Smooth muscle cell (in vitro differentiated cells): ENCODE data around the gene SDR39U1. TPM values are rescaled to one million over a fixed set of nuclear protein-coding genes. Genes with fewer than 3 reads are reported as not detected.

ENCODE experiments used
- DNase-seq: peaks from one replicate; lab custom pipeline; 2025; ENCODE audit not compliant: unreplicated experiment; lab: John Stamatoyannopoulos, UW
- H2AFZ ChIP-seq: fragments of 200-600 bp; sonication (generic); 2 replicates; pipeline ENCODE4 v1.6.0; 2016; ENCODE audit warnings: antibody characterized with exemption, low read depth, mild to moderate bottlenecking
- H3F3A ChIP-seq: fragments of 200-600 bp; sonication (generic); 2 replicates; pipeline ENCODE4 v1.6.0; 2017; ENCODE audit warnings: antibody characterized with exemption, low read depth
- H3K27ac ChIP-seq: fragments of 200-600 bp; sonication (generic); 2 replicates; pipeline ENCODE4 v1.5.1; 2016; ENCODE audit warnings: low read depth, mild to moderate bottlenecking
- H3K27me3 ChIP-seq: fragments of 200-600 bp; sonication (generic); 2 replicates; pipeline ENCODE4 v1.6.1; 2016; ENCODE audit warnings: low read depth, mild to moderate bottlenecking
- H3K36me3 ChIP-seq: fragments of 200-600 bp; sonication (generic); 2 replicates; pipeline ENCODE4 v1.5.1; 2016; ENCODE audit warnings: low read depth
- H3K4me1 ChIP-seq: fragments of 200-600 bp; sonication (generic); 2 replicates; pipeline ENCODE4 v1.5.1; 2016; ENCODE audit warnings: low read depth
- H3K4me2 ChIP-seq: fragments of 200-600 bp; sonication (generic); 2 replicates; pipeline ENCODE4 v1.6.0; 2016; ENCODE audit warnings: mild to moderate bottlenecking
- H3K4me3 ChIP-seq: fragments of 200-600 bp; sonication (generic); 2 replicates; pipeline ENCODE4 v1.5.1; 2016; ENCODE audit warnings: mild to moderate bottlenecking
- H3K79me2 ChIP-seq: fragments of 200-600 bp; sonication (generic); 2 replicates; pipeline ENCODE4 v1.6.0; 2016; ENCODE audit warnings: low read depth, mild to moderate bottlenecking
- H3K9ac ChIP-seq: fragments of 200-600 bp; sonication (generic); 2 replicates; pipeline ENCODE4 v1.6.0; 2016; ENCODE audit warnings: low read depth
- H3K9me3 ChIP-seq: fragments of 200-600 bp; sonication (generic); replicated peaks from 2 replicates; pipeline ENCODE4 v1.5.1; 2016; ENCODE audit warnings: low read depth
- H4K20me1 ChIP-seq: fragments of 200-600 bp; sonication (generic); 2 replicates; pipeline ENCODE4 v1.6.0; 2016; ENCODE audit warnings: low read depth
- WGBS: methylation state at CpG from one replicate; pipeline ENCODE4 v1.1.7; 2016; ENCODE audit warnings: low lambda C conversion rate; 5-methylcytosine and 5-hydroxymethylcytosine counted together
- polyA plus RNA-seq: library from polyadenylated mRNA; unstranded; fragments of >200 nt; fragmentation: Nextera tagmentation; extraction: Ambion mirVana; gene quantifications from 2 replicates; pipeline ENCODE4 v1.2.1, GENCODE V29; 2016
- total RNA-seq: library from RNA; depleted of rRNA; stranded (reverse); fragments of >200 nt; gene quantifications from 2 replicates; pipeline ENCODE4 v1.2.3, GENCODE V29; 2014
- TF ChIP-seq, protein P1 (sequence below): fragments of 200-600 bp; sonication (generic); IDR thresholded peaks from 2 replicates; pipeline ENCODE4 v1.5.1; 2017; ENCODE audit warnings: borderline replicate concordance, mild to moderate bottlenecking, antibody characterized with exemption; ENCODE audit not compliant: insufficient read depth, poor library complexity, severe bottlenecking

The SDR39U1 gene
- total and polyA plus RNA-seq, 2 experiments from 2014 or later, result 21.6 to 62.6 TPM

DNA sequence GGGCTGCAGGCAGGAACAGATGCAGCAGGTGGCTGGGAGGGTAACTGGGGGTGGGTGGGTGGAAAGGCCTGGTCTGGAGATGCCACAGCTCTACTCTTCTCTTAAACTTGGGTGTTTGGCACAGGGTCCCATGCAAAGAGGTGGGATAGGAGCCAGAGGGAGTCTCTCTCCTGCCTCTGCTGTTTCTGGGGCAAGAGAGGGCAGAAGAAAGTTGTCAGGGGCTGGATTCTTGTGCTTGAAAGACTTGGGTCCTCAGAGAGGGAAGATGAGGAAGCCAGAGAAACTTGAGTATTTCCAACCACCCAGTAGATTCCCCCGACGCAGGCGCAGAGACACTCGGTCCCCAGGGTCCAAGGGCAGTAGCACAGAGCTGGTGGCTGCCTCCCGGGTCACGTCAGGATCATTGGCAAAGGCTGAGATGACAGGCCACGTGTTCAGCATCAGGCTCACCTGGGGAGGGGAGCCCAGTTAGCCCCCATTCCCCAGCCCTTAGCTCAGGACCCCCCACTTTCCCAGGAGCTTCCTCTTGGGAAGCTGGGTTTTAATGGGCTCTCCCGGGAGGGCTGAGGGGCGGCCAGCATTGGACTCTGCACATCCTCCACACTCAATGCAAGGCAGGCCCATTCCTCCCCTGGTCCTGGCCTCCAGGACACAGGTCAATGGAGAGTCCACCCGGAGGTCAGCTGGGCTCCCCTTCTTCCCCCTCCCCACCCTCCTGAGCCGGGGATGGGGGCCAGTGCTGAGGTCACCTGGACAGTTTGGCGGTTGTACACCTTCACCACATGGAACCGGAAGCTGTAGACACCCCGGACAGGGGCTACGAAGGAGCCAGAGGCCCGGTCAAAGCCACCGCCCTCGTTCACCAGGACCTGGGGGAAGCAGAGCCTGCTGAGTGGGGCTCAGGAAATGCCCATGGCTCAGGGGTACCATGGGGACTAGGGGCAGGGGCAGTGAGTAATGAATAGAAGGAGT lies 14.8 kb downstream of the SDR39U1 start:
- H3K4me2 ChIP-seq, result no peak overlapping the region

DNA sequence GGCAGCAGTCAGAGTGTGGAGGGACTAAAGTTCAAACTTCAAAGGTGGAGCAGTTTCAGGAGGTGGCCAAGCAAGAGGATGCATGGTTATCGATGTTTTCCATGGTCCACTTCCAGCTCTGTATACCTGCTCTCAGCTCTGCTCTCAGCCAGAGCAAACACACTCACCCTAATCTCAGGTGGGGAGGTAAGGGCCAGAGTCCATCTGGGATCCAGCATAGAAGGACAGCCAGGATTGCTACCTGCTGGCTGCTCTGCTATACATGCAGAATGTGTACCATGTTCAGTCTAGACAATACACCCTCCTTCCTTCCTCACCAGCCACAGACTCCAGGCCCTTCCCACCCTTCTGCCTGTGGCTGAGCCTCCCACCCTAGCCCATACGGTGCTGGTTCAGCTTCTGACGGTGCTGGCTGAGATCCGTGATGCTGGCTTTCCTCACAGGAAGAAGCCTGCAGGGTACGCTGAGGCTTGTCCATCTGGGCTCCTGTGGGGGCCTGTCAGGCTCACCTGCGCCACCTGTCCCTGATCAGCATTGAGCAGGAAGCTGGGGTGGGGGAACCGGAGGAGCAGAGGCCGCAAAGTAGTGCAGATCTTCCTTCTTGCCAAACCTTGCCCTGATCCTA lies 15.6 kb downstream of the SDR39U1 start:
- Histone ChIP-seq H2AFZ (no peak overlapping the region), H3K36me3 (no peaks in the 10 kb centered on the region), H3K9ac (no peak overlapping the region), H3K4me2 (no peak overlapping the region), H3K27ac (no peak overlapping the region), H4K20me1 (peaks cover 12% of the 10 kb centered on the region), H3K4me1 (peaks cover 10% of the 10 kb centered on the region), H3K27me3 (no peaks in the 10 kb centered on the region), H3K4me3 (no peak overlapping the region), H3K79me2 (peaks cover 17% of the 10 kb centered on the region), H3F3A (peaks cover 9% of the 10 kb centered on the region), H3K9me3 (no peaks in the 10 kb centered on the region)
- TF ChIP-seq, protein P1, sequence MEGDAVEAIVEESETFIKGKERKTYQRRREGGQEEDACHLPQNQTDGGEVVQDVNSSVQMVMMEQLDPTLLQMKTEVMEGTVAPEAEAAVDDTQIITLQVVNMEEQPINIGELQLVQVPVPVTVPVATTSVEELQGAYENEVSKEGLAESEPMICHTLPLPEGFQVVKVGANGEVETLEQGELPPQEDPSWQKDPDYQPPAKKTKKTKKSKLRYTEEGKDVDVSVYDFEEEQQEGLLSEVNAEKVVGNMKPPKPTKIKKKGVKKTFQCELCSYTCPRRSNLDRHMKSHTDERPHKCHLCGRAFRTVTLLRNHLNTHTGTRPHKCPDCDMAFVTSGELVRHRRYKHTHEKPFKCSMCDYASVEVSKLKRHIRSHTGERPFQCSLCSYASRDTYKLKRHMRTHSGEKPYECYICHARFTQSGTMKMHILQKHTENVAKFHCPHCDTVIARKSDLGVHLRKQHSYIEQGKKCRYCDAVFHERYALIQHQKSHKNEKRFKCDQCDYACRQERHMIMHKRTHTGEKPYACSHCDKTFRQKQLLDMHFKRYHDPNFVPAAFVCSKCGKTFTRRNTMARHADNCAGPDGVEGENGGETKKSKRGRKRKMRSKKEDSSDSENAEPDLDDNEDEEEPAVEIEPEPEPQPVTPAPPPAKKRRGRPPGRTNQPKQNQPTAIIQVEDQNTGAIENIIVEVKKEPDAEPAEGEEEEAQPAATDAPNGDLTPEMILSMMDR, result no peak
- WGBS, result 51% methylated on average over 8 of the region's 8 CpGs
- no peak for DNase-seq

More for the DNA sequence above, 14.8 kb downstream of the SDR39U1 start:
- WGBS, result 94% methylated on average over 18 of the region's 18 CpGs
- peaks cover 22% of the 10 kb centered on the region for H3K79me2 ChIP-seq
- H3K4me1 ChIP-seq, result peaks cover 10% of the 10 kb centered on the region
- H2AFZ ChIP-seq, result no peak overlapping the region
- TF ChIP-seq, protein P1, result no peak
- no peaks in the 10 kb centered on the region for H3K27me3 ChIP-seq
- DNase-seq, result no peak
- H4K20me1 ChIP-seq, result peaks cover 20% of the 10 kb centered on the region
- H3K9me3 ChIP-seq, result no peaks in the 10 kb centered on the region
- no peak overlapping the region for H3K27ac ChIP-seq
- no peak overlapping the region for H3K9ac ChIP-seq
- peaks cover 5% of the 10 kb centered on the region for H3F3A ChIP-seq
- H3K36me3 ChIP-seq, result no peaks in the 10 kb centered on the region
- H3K4me3 ChIP-seq, result no peak overlapping the region

DNA sequence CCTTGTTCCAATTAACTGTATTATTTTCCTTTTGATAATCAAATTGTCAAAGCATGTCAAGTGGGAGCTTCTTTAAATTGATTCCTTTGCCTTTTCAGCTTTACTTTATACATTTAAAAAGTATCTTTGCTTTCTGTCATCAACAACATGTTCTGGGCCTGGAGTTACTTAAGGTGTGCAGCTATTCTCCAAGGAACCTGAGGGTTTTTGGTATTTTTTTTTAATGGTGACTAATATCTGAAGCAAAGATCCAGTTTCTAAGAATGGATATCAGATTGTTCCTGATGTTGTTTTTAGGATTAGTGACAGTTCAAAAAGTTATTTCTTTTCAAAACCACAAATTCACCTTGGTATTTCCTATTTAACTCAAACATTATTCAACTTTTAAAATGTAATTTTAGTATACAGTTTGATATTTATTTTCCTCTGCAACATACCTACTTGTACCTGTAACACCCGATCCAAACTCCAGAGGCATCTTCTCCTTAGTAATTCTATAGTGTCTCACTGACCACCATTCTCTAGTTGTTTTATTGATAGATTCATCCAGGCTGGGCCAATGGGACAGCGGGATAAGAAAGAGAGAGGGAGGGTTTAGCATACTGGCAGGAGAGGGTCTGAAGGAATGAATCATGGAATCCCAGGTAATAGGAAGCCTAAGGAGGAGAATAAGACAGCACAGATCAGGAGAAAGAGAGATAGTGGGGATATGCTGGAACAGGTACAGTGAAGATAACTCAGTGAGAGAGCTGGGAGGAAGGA lies 16.2 kb downstream of the SDR39U1 start:
- no peak overlapping the region for H3K4me2 ChIP-seq

More for the DNA sequence above, 16.2 kb downstream of the SDR39U1 start:
- Histone ChIP-seq H3K4me3 (no peak overlapping the region), H3K9me3 (no peaks in the 10 kb centered on the region), H3K9ac (no peak overlapping the region), H4K20me1 (peaks cover 5% of the 10 kb centered on the region), H3K27me3 (no peaks in the 10 kb centered on the region), H3K36me3 (no peaks in the 10 kb centered on the region), H2AFZ (no peak overlapping the region), H3K79me2 (peaks cover 13% of the 10 kb centered on the region), H3F3A (peaks cover 9% of the 10 kb centered on the region), H3K4me1 (peaks cover 10% of the 10 kb centered on the region), H3K27ac (no peak overlapping the region)
- TF ChIP-seq, protein P1, result no peak
- DNase-seq, result no peak
- 85% methylated on average over 2 of the region's 2 CpGs for WGBS
